NCI-H2029 treated with DMSO at 0.1 percent for 48 hours (cell line): ENCODE measurements around the gene MFSD2A.
"Not testable (repeated sequence)": the region's sequence is repeated elsewhere in the genome, so short reads cannot be mapped to it uniquely, and the experiment has no call there.

Source experiments
- DNase-seq: peaks from one replicate; lab custom pipeline; 2025; lab: John Stamatoyannopoulos, UW

MFSD2A gene

GRCh38 chr1:40003156-40004093, 48.5 kb downstream of the MFSD2A start:
- DNase-seq, result no peak

GRCh38 chr1:40004857-40005256, 49.9 kb downstream of the MFSD2A start:
- DNase-seq, result no peak

- not testable (repeated sequence) for DNase-seq
These were observed 52.6 kb downstream of the MFSD2A start for GRCh38 chr1:40007481-40008034.

- no peak for DNase-seq
These were observed 56.3 kb downstream of the MFSD2A start for GRCh38 chr1:40011198-40011597.

- DNase-seq, result no peak
These were observed 59.3 kb downstream of the MFSD2A start for GRCh38 chr1:40014253-40014706.

GRCh38 chr1:40014812-40015594, 60.1 kb downstream of the MFSD2A start:
- DNase-seq, result no peak

GRCh38 chr1:40017951-40018575, 63.1 kb downstream of the MFSD2A start:
- DNase-seq, result no peak
